Measurements from ENCODE around the gene FAM50A. TPM values are rescaled to one million over a fixed set of nuclear protein-coding genes. Genes with fewer than 3 reads are reported as not detected.
A peak's percentile ranks its signal among the peaks of the same experiment; 100 is the strongest.

The FAM50A gene
- total RNA-seq, 6 donors from 2014 or later, result 59.0 to 144 (median 72.7) TPM

DNA sequence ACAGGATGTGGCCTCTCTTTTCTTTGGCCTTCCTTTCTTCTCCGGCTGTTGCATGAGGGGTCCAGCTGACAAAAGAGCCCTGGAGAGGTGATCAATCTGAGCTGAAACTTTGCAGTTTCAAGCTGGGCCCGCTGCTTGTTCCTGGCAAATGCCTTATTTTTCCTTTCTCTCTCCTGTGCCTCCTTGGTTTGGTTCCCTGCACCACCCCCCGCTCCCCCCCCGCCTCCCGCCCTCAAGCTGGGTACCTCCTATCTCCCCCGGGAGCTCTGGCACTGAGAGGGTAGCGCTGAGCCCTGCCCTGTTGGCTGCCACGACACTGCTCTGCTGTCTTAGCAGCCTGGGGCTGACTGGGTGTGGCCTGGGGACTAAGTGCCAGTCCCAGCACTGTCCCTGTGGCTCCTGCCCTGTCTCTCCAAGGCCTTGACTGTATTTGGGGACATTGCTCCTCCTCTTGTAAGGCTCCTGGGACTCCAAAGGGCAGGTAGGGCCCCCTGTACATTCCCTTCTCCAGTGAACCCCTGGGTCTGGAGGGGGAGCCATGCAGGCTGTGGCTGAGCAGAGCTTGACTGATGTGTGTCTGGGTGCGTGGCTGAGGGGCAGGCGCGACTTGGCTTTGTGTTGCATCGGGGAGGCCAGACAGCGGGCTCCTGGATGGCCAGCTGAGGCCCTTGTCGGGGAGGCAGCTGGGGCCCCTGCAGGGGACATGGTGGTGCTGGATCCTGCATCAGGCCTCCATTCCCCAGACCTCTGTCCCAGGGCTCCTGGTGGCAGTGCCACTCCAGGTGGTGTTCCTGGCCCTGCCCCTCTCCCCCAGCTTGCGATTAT, 15.2 kb downstream of the FAM50A start:
- DNase-seq (peak in 1 of 2 donors; percentile 56), ATAC-seq (ENCODE audit: low FRiP score in 2 of 2) (peak; percentile 38 to 64)
- H3K27me3 ChIP-seq, result no peaks in the 10 kb centered on the region
- H3K4me3 ChIP-seq, result peak overlapping the region; percentile 12 to 67 (median 64)
- H3K9me3 ChIP-seq, result no peaks in the 10 kb centered on the region
- H3K4me1 ChIP-seq, result peaks cover 0 to 7% (median 4%) of the 10 kb centered on the region in 4 donors
- peaks cover 0 to 13% (median 3%) of the 10 kb centered on the region in 4 donors for H3K36me3 ChIP-seq
- H3K27ac ChIP-seq, result peak overlapping the region in 3 of 4 donors; percentile 49 to 74 (median 69)
- 50 to 78% methylated on average over 2 to 15 of the region's 15 CpGs for WGBS, 2 donors
- TF ChIP-seq POLR2AphosphoS5 (IDR thresholded peaks at IDR 0.05), result no peak

DNA sequence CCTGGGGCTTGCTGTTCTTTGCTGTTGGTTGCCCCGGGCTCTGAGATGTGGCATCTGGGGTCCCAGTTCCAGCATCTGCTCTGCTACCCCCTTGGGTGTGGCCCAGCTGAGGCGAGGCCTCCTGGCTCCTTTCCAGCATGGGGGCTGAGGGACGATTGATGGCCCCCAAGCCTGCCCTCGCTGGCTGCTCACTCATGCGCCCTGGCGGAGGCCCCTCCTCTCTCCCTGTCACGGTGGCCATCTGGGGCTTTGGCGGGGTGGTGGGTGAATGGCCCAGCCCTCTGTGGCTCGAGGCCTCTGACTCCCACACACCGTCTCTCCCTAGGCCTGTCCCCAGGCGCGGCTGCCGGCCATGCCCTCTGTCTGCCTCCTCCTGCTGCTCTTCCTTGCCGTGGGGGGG, 15.9 kb downstream of the FAM50A start:
- DNase-seq (no peak), ATAC-seq (ENCODE audit: low FRiP score in 2 of 2) (no peak)
- Histone ChIP-seq H3K4me1 (peaks cover 0 to 7% (median 4%) of the 10 kb centered on the region in 4 donors), H3K9me3 (no peaks in the 10 kb centered on the region), H3K36me3 (peaks cover 0 to 18% (median 3%) of the 10 kb centered on the region in 4 donors), H3K27ac (no peak overlapping the region), H3K27me3 (no peaks in the 10 kb centered on the region), H3K4me3 (peak overlapping the region in 1 of 4 donors; percentile 67)
- TF ChIP-seq EP300 (IDR thresholded peaks at IDR 0.05), result no peak
- TF ChIP-seq POLR2AphosphoS5 (IDR thresholded peaks at IDR 0.05), result no peak
- no peak for TF ChIP-seq CTCF (IDR thresholded peaks at IDR 0.05)
- TF ChIP-seq POLR2A (IDR thresholded peaks at IDR 0.05), result no peak
- 84% methylated on average over 14 of the region's 14 CpGs; no CpG with 5 or more reads in 1 of the 2 donors for WGBS, 2 donors

GRCh38 chrX:154460326-154460725, 16.4 kb downstream of the FAM50A start:
- no peaks in the 10 kb centered on the region for H3K9me3 ChIP-seq
- H3K4me1 ChIP-seq, result peaks cover 0 to 7% (median 4%) of the 10 kb centered on the region in 4 donors
- TF ChIP-seq POLR2A (IDR thresholded peaks at IDR 0.05) (no peak), EP300 (IDR thresholded peaks at IDR 0.05) (no peak), POLR2AphosphoS5 (IDR thresholded peaks at IDR 0.05) (no peak), CTCF (IDR thresholded peaks at IDR 0.05) (no peak)
- no peak overlapping the region for H3K4me3 ChIP-seq
- WGBS, 2 donors, result 91% methylated on average over 26 of the region's 26 CpGs; no CpG with 5 or more reads in 1 of the 2 donors
- H3K36me3 ChIP-seq, result peaks cover 0 to 21% (median 4%) of the 10 kb centered on the region in 4 donors
- no peaks in the 10 kb centered on the region for H3K27me3 ChIP-seq
- ATAC-seq (ENCODE audit: low FRiP score in 2 of 2) (no peak), DNase-seq (no peak)
- no peak overlapping the region for H3K27ac ChIP-seq

GRCh38 chrX:154462396-154462795, 18.5 kb downstream of the FAM50A start:
- DNase-seq (no peak), ATAC-seq (ENCODE audit: low FRiP score in 2 of 2) (no peak)
- H3K4me3 ChIP-seq, result no peak overlapping the region
- peaks cover 0 to 7% (median 4%) of the 10 kb centered on the region in 4 donors for H3K4me1 ChIP-seq
- 87 to 100% methylated on average over 3 to 8 of the region's 8 CpGs for WGBS, 2 donors
- no peak overlapping the region for H3K27ac ChIP-seq
- H3K9me3 ChIP-seq, result no peaks in the 10 kb centered on the region
- no peaks in the 10 kb centered on the region for H3K27me3 ChIP-seq
- peaks cover 0 to 35% (median 12%) of the 10 kb centered on the region in 4 donors for H3K36me3 ChIP-seq
- no peak for TF ChIP-seq POLR2A (IDR thresholded peaks at IDR 0.05)
- TF ChIP-seq EP300 (IDR thresholded peaks at IDR 0.05), result no peak
- no peak for TF ChIP-seq CTCF (IDR thresholded peaks at IDR 0.05)

DNA sequence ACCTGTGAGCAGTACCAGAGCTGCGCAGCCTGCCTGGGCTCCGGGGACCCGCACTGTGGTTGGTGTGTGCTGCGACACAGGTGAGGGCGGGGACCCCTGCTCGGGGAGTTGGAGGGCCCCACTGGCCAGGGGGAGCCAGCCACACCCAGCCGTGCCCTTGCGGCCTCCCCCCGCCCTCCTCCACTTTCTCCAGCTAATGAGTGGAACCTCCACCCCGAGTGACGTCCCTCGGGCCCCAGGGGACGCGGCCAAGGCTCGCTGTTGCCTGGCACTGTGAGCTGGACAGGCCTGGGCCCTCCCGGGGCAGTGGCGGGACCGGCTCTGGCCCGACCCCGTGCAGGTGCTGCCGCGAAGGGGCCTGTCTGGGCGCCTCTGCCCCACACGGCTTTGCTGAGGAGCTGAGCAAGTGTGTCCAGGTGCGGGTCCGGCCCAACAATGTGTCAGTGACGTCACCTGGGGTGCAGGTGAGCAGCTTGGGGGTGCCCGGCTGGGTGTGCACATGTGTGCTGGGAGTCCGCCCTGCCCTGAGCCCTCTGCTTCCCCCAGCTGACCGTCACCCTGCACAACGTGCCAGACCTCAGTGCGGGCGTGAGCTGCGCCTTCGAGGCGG, 19.8 kb downstream of the FAM50A start:
- Histone ChIP-seq H3K36me3 (peaks cover 0 to 48% (median 19%) of the 10 kb centered on the region in 4 donors), H3K27me3 (no peaks in the 10 kb centered on the region), H3K4me3 (no peak overlapping the region), H3K4me1 (peaks cover 0 to 7% (median 4%) of the 10 kb centered on the region in 4 donors), H3K27ac (no peak overlapping the region), H3K9me3 (no peaks in the 10 kb centered on the region)
- whole genome bisulfite sequencing, 2 donors, result 92% methylated on average over 36 of the region's 36 CpGs; no CpG with 5 or more reads in 1 of the 2 donors
- DNase-seq (peak in 1 of 2 donors; percentile 59), ATAC-seq (ENCODE audit: low FRiP score in 2 of 2) (no peak)
- TF ChIP-seq POLR2AphosphoS5 (IDR thresholded peaks at IDR 0.05), result no peak
- TF ChIP-seq CTCF (IDR thresholded peaks at IDR 0.05), result no peak
- no peak for TF ChIP-seq EP300 (IDR thresholded peaks at IDR 0.05)
- TF ChIP-seq POLR2A (IDR thresholded peaks at IDR 0.05), result no peak

Measured in upper lobe of left lung (tissue), 6 donors.